Activated T-cell treated with anti-CD3 and anti-CD28 coated beads, Interleukin-2, amount 50 U/mL, for 24 hours (primary cell): ENCODE measurements around the gene ARL17B.
"Not testable (repeated sequence)": the region's sequence is repeated elsewhere in the genome, so short reads cannot be mapped to it uniquely, and the experiment has no call there.

ENCODE experiments used
- DNase-seq: peaks from one replicate; pipeline ENCODE4 v3.0.0-alpha.2; 2020
- H3K27ac Mint-ChIP-seq: 2 replicates; pipeline ENCODE4 v1.8.0; 2020; ENCODE audit warnings: mild to moderate bottlenecking, mixed read lengths
- H3K27me3 Mint-ChIP-seq: 2 replicates; pipeline ENCODE4 v1.8.0; 2020; ENCODE audit warnings: mixed read lengths
- H3K36me3 Mint-ChIP-seq: 2 replicates; pipeline ENCODE4 v1.8.0; 2020; ENCODE audit warnings: low read depth, mixed read lengths
- H3K4me1 Mint-ChIP-seq: 2 replicates; pipeline ENCODE4 v1.8.0; 2020; ENCODE audit warnings: low read depth, mixed read lengths
- H3K4me3 Mint-ChIP-seq: 2 replicates; pipeline ENCODE4 v1.8.0; 2020; ENCODE audit warnings: mild to moderate bottlenecking, moderate library complexity, mixed read lengths
- H3K9me3 Mint-ChIP-seq: 2 replicates; pipeline ENCODE4 v1.8.0; 2020; ENCODE audit warnings: mixed read lengths

ARL17B gene

GRCh38 chr17:46273541-46274236 is 87.9 kb downstream of the ARL17B start:
- H3K27ac Mint-ChIP-seq = no peak overlapping the region
- no peaks in the 10 kb centered on the region for H3K27me3 Mint-ChIP-seq
- no peak overlapping the region for H3K4me3 Mint-ChIP-seq
- DNase-seq = no peak
- no peaks in the 10 kb centered on the region for H3K4me1 Mint-ChIP-seq
- H3K36me3 Mint-ChIP-seq = no peaks in the 10 kb centered on the region
- H3K9me3 Mint-ChIP-seq = no peaks in the 10 kb centered on the region

- H3K9me3 Mint-ChIP-seq = no peaks in the 10 kb centered on the region
- H3K4me1 Mint-ChIP-seq = peaks cover 23% of the 10 kb centered on the region
- H3K27me3 Mint-ChIP-seq = no peaks in the 10 kb centered on the region
- no peak overlapping the region for H3K4me3 Mint-ChIP-seq
- no peaks in the 10 kb centered on the region for H3K36me3 Mint-ChIP-seq
- no peak overlapping the region for H3K27ac Mint-ChIP-seq
- DNase-seq = no peak
Observed at GRCh38 chr17:46270032-46270431, 91.5 kb downstream of the ARL17B start.

GRCh38 chr17:46266656-46267544 is 94.7 kb downstream of the ARL17B start:
- H3K4me1 Mint-ChIP-seq = peaks cover 35% of the 10 kb centered on the region
- no peaks in the 10 kb centered on the region for H3K9me3 Mint-ChIP-seq
- peak; percentile 88 for DNase-seq
- no peaks in the 10 kb centered on the region for H3K27me3 Mint-ChIP-seq
- H3K36me3 Mint-ChIP-seq = no peaks in the 10 kb centered on the region
- peak overlapping the region; percentile 67 for H3K27ac Mint-ChIP-seq
- H3K4me3 Mint-ChIP-seq = peak overlapping the region; percentile 84

GRCh38 chr17:46266063-46266655 is 95.4 kb downstream of the ARL17B start:
- H3K27me3 Mint-ChIP-seq, H3K9me3 Mint-ChIP-seq, H3K36me3 Mint-ChIP-seq, DNase-seq: not testable (repeated sequence)
- Mint-ChIP-seq H3K27ac (peak overlapping the region; percentile 67), H3K4me3 (peak overlapping the region; percentile 78), H3K4me1 (peaks cover 35% of the 10 kb centered on the region)

- Mint-ChIP-seq H3K4me1 (peaks cover 36% of the 10 kb centered on the region), H3K9me3 (no peaks in the 10 kb centered on the region), H3K27me3 (no peaks in the 10 kb centered on the region), H3K36me3 (no peaks in the 10 kb centered on the region), H3K4me3 (no peak overlapping the region), H3K27ac (peak overlapping the region; percentile 16)
- DNase-seq = no peak
Observed at GRCh38 chr17:46264456-46265198, 96.9 kb downstream of the ARL17B start.

GRCh38 chr17:46262271-46262670 is 99.3 kb downstream of the ARL17B start:
- peaks cover 27% of the 10 kb centered on the region for H3K4me1 Mint-ChIP-seq

GRCh38 chr17:46259845-46260661 is 101.5 kb downstream of the ARL17B start:
- H3K4me1 Mint-ChIP-seq = peaks cover 13% of the 10 kb centered on the region
- DNase-seq = peak; percentile 39
- H3K27me3 Mint-ChIP-seq, H3K36me3 Mint-ChIP-seq, H3K9me3 Mint-ChIP-seq: not testable (repeated sequence)
- H3K4me3 Mint-ChIP-seq = peak overlapping the region; percentile 72
- H3K27ac Mint-ChIP-seq = peak overlapping the region; percentile 8

More at GRCh38 chr17:46262271-46262670, 99.3 kb downstream of the ARL17B start:
- H3K27ac Mint-ChIP-seq = no peak overlapping the region
- H3K9me3 Mint-ChIP-seq = no peaks in the 10 kb centered on the region
- H3K27me3 Mint-ChIP-seq = no peaks in the 10 kb centered on the region
- DNase-seq = no peak
- no peak overlapping the region for H3K4me3 Mint-ChIP-seq
- H3K36me3 Mint-ChIP-seq = no peaks in the 10 kb centered on the region

- not testable (repeated sequence) for H3K27ac Mint-ChIP-seq, H3K4me1 Mint-ChIP-seq, H3K36me3 Mint-ChIP-seq, DNase-seq, H3K27me3 Mint-ChIP-seq, H3K9me3 Mint-ChIP-seq, H3K4me3 Mint-ChIP-seq
Observed at GRCh38 chr17:46256369-46256768, 105.2 kb downstream of the ARL17B start.

GRCh38 chr17:46254215-46254614 is 107.4 kb downstream of the ARL17B start:
- not testable (repeated sequence) for DNase-seq, H3K27ac Mint-ChIP-seq, H3K27me3 Mint-ChIP-seq, H3K4me3 Mint-ChIP-seq, H3K9me3 Mint-ChIP-seq, H3K36me3 Mint-ChIP-seq, H3K4me1 Mint-ChIP-seq

GRCh38 chr17:46253722-46254121 is 107.8 kb downstream of the ARL17B start:
- not testable (repeated sequence) for H3K9me3 Mint-ChIP-seq, H3K4me1 Mint-ChIP-seq, H3K36me3 Mint-ChIP-seq, H3K4me3 Mint-ChIP-seq, H3K27me3 Mint-ChIP-seq, H3K27ac Mint-ChIP-seq
- peak; percentile 82 for DNase-seq

GRCh38 chr17:46252804-46253203 is 108.8 kb downstream of the ARL17B start:
- DNase-seq, H3K9me3 Mint-ChIP-seq, H3K4me1 Mint-ChIP-seq, H3K4me3 Mint-ChIP-seq, H3K27me3 Mint-ChIP-seq, H3K27ac Mint-ChIP-seq, H3K36me3 Mint-ChIP-seq: not testable (repeated sequence)

GRCh38 chr17:46249153-46249552 is 112.4 kb downstream of the ARL17B start:
- H3K36me3 Mint-ChIP-seq, DNase-seq, H3K4me3 Mint-ChIP-seq, H3K4me1 Mint-ChIP-seq, H3K27me3 Mint-ChIP-seq, H3K9me3 Mint-ChIP-seq, H3K27ac Mint-ChIP-seq: not testable (repeated sequence)

GRCh38 chr17:46244949-46245768 is 116.4 kb downstream of the ARL17B start:
- not testable (repeated sequence) for H3K4me3 Mint-ChIP-seq, H3K4me1 Mint-ChIP-seq, H3K27me3 Mint-ChIP-seq, H3K9me3 Mint-ChIP-seq, H3K36me3 Mint-ChIP-seq, DNase-seq, H3K27ac Mint-ChIP-seq
